ENCODE data around the gene INSR. TPM values are rescaled to one million over a fixed set of nuclear protein-coding genes. Genes with fewer than 3 reads are reported as not detected.

Gene INSR
- total and polyA plus RNA-seq, 2 experiments from 2014 or later = 6.2 to 11.7 TPM

- Histone ChIP-seq H3K79me2 (ENCODE audit: insufficient read depth) (peaks cover 5% of the 10 kb centered on the region; the same call in 1 of the 2 replicates), H3K36me3 (ENCODE audit: low read depth) (no peaks in the 10 kb centered on the region), H3K27ac (peak overlapping the region; percentile 13), H3K4me3 (peak overlapping the region; percentile 78), H3K27me3 (replicated peaks; ENCODE audit: insufficient read depth) (no peaks in the 10 kb centered on the region; the same call in 1 of the 2 replicates), H3K4me2 (ENCODE audit: unreplicated experiment) (peak overlapping the region; percentile 80), H3K9me2 (ENCODE audit: insufficient read depth) (no peaks in the 10 kb centered on the region), H2AFZ (peak overlapping the region; percentile 88), H3K9ac (peak overlapping the region; percentile 88), H3F3A (ENCODE audit: insufficient read depth) (no peaks in the 10 kb centered on the region), H4K20me1 (ENCODE audit: insufficient read depth) (no peaks in the 10 kb centered on the region), H3K9me3 (ENCODE audit: low read depth) (no peaks in the 10 kb centered on the region), H3K4me1 (ENCODE audit: insufficient read depth) (no peaks in the 10 kb centered on the region)
- 5 to 8% methylated on average over 38 to 40 of the region's 43 CpGs for WGBS, 2 experiments (ENCODE audit: low coverage in 1 of 2, low lambda C conversion rate in 2 of 2, missing lambda C conversion rate in 2 of 2)
- TF ChIP-seq EZH2phosphoT487 (IDR thresholded peaks at IDR 0.05; ENCODE audit: insufficient read depth, low read depth) (no peak), EZH2 (IDR thresholded peaks at IDR 0.05; ENCODE audit: insufficient read depth, poor library complexity, severe bottlenecking) (no peak)
- in situ Hi-C loops (cut with MboI) = no loop called here
- DNase-seq = peak; percentile 72
Measured at GRCh38 chr19:7294558-7295212, 471 bp upstream of the INSR start.

GRCh38 chr19:7292950-7293761 is 1.1 kb downstream of the INSR start:
- Histone ChIP-seq H3K9me3 (ENCODE audit: low read depth) (no peaks in the 10 kb centered on the region), H3F3A (ENCODE audit: insufficient read depth) (no peaks in the 10 kb centered on the region), H3K4me2 (ENCODE audit: unreplicated experiment) (peak overlapping the region; percentile 88), H4K20me1 (ENCODE audit: insufficient read depth) (no peaks in the 10 kb centered on the region), H3K9me2 (ENCODE audit: insufficient read depth) (no peaks in the 10 kb centered on the region), H3K9ac (peak overlapping the region; percentile 88), H3K36me3 (ENCODE audit: low read depth) (no peaks in the 10 kb centered on the region), H3K27me3 (replicated peaks; ENCODE audit: insufficient read depth) (no peaks in the 10 kb centered on the region), H3K27ac (no peak overlapping the region), H2AFZ (peak overlapping the region; percentile 83), H3K4me3 (peak overlapping the region; percentile 78), H3K79me2 (ENCODE audit: insufficient read depth) (peaks cover 5% of the 10 kb centered on the region; the same call in 1 of the 2 replicates), H3K4me1 (ENCODE audit: insufficient read depth) (no peaks in the 10 kb centered on the region)
- WGBS, 2 experiments (ENCODE audit: low coverage in 1 of 2, low lambda C conversion rate in 2 of 2, missing lambda C conversion rate in 2 of 2) = 6 to 10% methylated on average over 28 to 52 of the region's 54 CpGs
- in situ Hi-C loops (cut with MboI) = no loop called here
- peak; percentile 48 for DNase-seq
- no peak for TF ChIP-seq EZH2 (IDR thresholded peaks at IDR 0.05; ENCODE audit: insufficient read depth, poor library complexity, severe bottlenecking)
- no peak for TF ChIP-seq EZH2phosphoT487 (IDR thresholded peaks at IDR 0.05; ENCODE audit: insufficient read depth, low read depth)

- H3K9me3 ChIP-seq (ENCODE audit: low read depth) = no peaks in the 10 kb centered on the region
- H3K9me2 ChIP-seq (ENCODE audit: insufficient read depth) = no peaks in the 10 kb centered on the region
- H3F3A ChIP-seq (ENCODE audit: insufficient read depth) = no peaks in the 10 kb centered on the region
- H3K4me1 ChIP-seq (ENCODE audit: insufficient read depth) = no peaks in the 10 kb centered on the region
- in situ Hi-C loops (cut with MboI) = no loop called here
- H3K79me2 ChIP-seq (ENCODE audit: insufficient read depth) = peaks cover 5% of the 10 kb centered on the region; the same call in 1 of the 2 replicates
- no peak overlapping the region for H3K27ac ChIP-seq
- no peak overlapping the region for H2AFZ ChIP-seq
- no peak for TF ChIP-seq EZH2phosphoT487 (IDR thresholded peaks at IDR 0.05; ENCODE audit: insufficient read depth, low read depth)
- TF ChIP-seq EZH2 (IDR thresholded peaks at IDR 0.05; ENCODE audit: insufficient read depth, poor library complexity, severe bottlenecking) = no peak
- no peaks in the 10 kb centered on the region for H4K20me1 ChIP-seq (ENCODE audit: insufficient read depth)
- H3K27me3 ChIP-seq (replicated peaks; ENCODE audit: insufficient read depth) = no peaks in the 10 kb centered on the region
- 0 out of 2 replicates have a peak overlapping the region, but pooled peaks have one; percentile 88 for H3K9ac ChIP-seq
- H3K4me3 ChIP-seq = peak overlapping the region; percentile 78; the same call in 1 of the 2 replicates
- DNase-seq = no peak
- peak overlapping the region; percentile 88 for H3K4me2 ChIP-seq (ENCODE audit: unreplicated experiment)
- 76 to 82% methylated on average over 12 of the region's 12 CpGs for WGBS, 2 experiments (ENCODE audit: low coverage in 1 of 2, low lambda C conversion rate in 2 of 2, missing lambda C conversion rate in 2 of 2)
- H3K36me3 ChIP-seq (ENCODE audit: low read depth) = no peaks in the 10 kb centered on the region
Measured at GRCh38 chr19:7292352-7292949, 1.8 kb downstream of the INSR start.

GRCh38 chr19:7288977-7289376 is 5.2 kb downstream of the INSR start:
- no peaks in the 10 kb centered on the region for H3K36me3 ChIP-seq (ENCODE audit: low read depth)
- H3K27ac ChIP-seq = no peak overlapping the region
- H3K9me2 ChIP-seq (ENCODE audit: insufficient read depth) = no peaks in the 10 kb centered on the region
- H3K9me3 ChIP-seq (ENCODE audit: low read depth) = no peaks in the 10 kb centered on the region
- no peaks in the 10 kb centered on the region for H3K27me3 ChIP-seq (replicated peaks; ENCODE audit: insufficient read depth)
- no peaks in the 10 kb centered on the region for H3F3A ChIP-seq (ENCODE audit: insufficient read depth)
- H3K4me1 ChIP-seq (ENCODE audit: insufficient read depth) = no peaks in the 10 kb centered on the region
- TF ChIP-seq EZH2phosphoT487 (IDR thresholded peaks at IDR 0.05; ENCODE audit: insufficient read depth, low read depth) (no peak), EZH2 (IDR thresholded peaks at IDR 0.05; ENCODE audit: insufficient read depth, poor library complexity, severe bottlenecking) (no peak)
- 66 to 69% methylated on average over 6 of the region's 6 CpGs for WGBS, 2 experiments (ENCODE audit: low coverage in 1 of 2, low lambda C conversion rate in 2 of 2, missing lambda C conversion rate in 2 of 2)
- H3K9ac ChIP-seq = no peak overlapping the region
- H3K79me2 ChIP-seq (ENCODE audit: insufficient read depth) = peaks cover 5% of the 10 kb centered on the region; the same call in 1 of the 2 replicates
- no peak overlapping the region for H2AFZ ChIP-seq
- H3K4me2 ChIP-seq (ENCODE audit: unreplicated experiment) = no peak overlapping the region
- H3K4me3 ChIP-seq = no peak overlapping the region
- no peaks in the 10 kb centered on the region for H4K20me1 ChIP-seq (ENCODE audit: insufficient read depth)
- in situ Hi-C loops (cut with MboI) = no loop called here
- no peak for DNase-seq
